Measurements from ENCODE around the gene MAIP1.

Gene MAIP1

GRCh38 chr2:199943373-199943772 lies 12.0 kb upstream of the MAIP1 start:
- no peak for DNase-seq (ENCODE audit: low read depth)
- H3K4me3 ChIP-seq (ENCODE audit: low read depth, low read length), result no peak overlapping the region

- no peak overlapping the region for H3K4me3 ChIP-seq (ENCODE audit: low read depth, low read length)
- no peak for DNase-seq (ENCODE audit: low read depth)
These were observed 9.2 kb upstream of the MAIP1 start for GRCh38 chr2:199946196-199946595.

- H3K4me3 ChIP-seq (ENCODE audit: low read depth, low read length), result no peak overlapping the region
- no peak for DNase-seq (ENCODE audit: low read depth)
These were observed 8.5 kb upstream of the MAIP1 start for GRCh38 chr2:199946836-199947235.

- H3K4me3 ChIP-seq (ENCODE audit: low read depth, low read length), result no peak overlapping the region
These were observed 5.0 kb upstream of the MAIP1 start for GRCh38 chr2:199950396-199950795.

GRCh38 chr2:199951023-199951422 lies 4.4 kb upstream of the MAIP1 start:
- H3K4me3 ChIP-seq (ENCODE audit: low read depth, low read length), result no peak overlapping the region
- DNase-seq (ENCODE audit: low read depth), result no peak

More at GRCh38 chr2:199950396-199950795, 5.0 kb upstream of the MAIP1 start:
- no peak for DNase-seq (ENCODE audit: low read depth)

- H3K4me3 ChIP-seq (ENCODE audit: low read depth, low read length), result peak overlapping the region; percentile 84
- no peak for DNase-seq (ENCODE audit: low read depth)
These were observed 409 bp upstream of the MAIP1 start for GRCh38 chr2:199955007-199955338.

- H3K4me3 ChIP-seq (ENCODE audit: low read depth, low read length), result peak overlapping the region; percentile 84
- no peak for DNase-seq (ENCODE audit: low read depth)
These were observed 639 bp downstream of the MAIP1 start for GRCh38 chr2:199956062-199956380.

GRCh38 chr2:199958014-199958413 lies 2.6 kb downstream of the MAIP1 start:
- no peak overlapping the region for H3K4me3 ChIP-seq (ENCODE audit: low read depth, low read length)
- DNase-seq (ENCODE audit: low read depth), result no peak

GRCh38 chr2:199962203-199962602 lies 6.8 kb downstream of the MAIP1 start:
- no peak overlapping the region for H3K4me3 ChIP-seq (ENCODE audit: low read depth, low read length)
- no peak for DNase-seq (ENCODE audit: low read depth)

- no peak for DNase-seq (ENCODE audit: low read depth)
- no peak overlapping the region for H3K4me3 ChIP-seq (ENCODE audit: low read depth, low read length)
These were observed 11.0 kb downstream of the MAIP1 start for GRCh38 chr2:199966405-199966804.

- H3K4me3 ChIP-seq (ENCODE audit: low read depth, low read length), result no peak overlapping the region
- DNase-seq (ENCODE audit: low read depth), result no peak
These were observed 11.6 kb downstream of the MAIP1 start for GRCh38 chr2:199966976-199967375.

GRCh38 chr2:199968126-199968525 lies 12.7 kb downstream of the MAIP1 start:
- no peak for DNase-seq (ENCODE audit: low read depth)
- H3K4me3 ChIP-seq (ENCODE audit: low read depth, low read length), result no peak overlapping the region

- no peak for DNase-seq (ENCODE audit: low read depth)
- no peak overlapping the region for H3K4me3 ChIP-seq (ENCODE audit: low read depth, low read length)
These were observed 16.8 kb downstream of the MAIP1 start for GRCh38 chr2:199972088-199972626.

GRCh38 chr2:199973703-199974102 lies 18.3 kb downstream of the MAIP1 start:
- H3K4me3 ChIP-seq (ENCODE audit: low read depth, low read length), result no peak overlapping the region
- DNase-seq (ENCODE audit: low read depth), result no peak

- H3K4me3 ChIP-seq (ENCODE audit: low read depth, low read length), result no peak overlapping the region
- DNase-seq (ENCODE audit: low read depth), result no peak
These were observed 20.0 kb downstream of the MAIP1 start for GRCh38 chr2:199975273-199975895.

GRCh38 chr2:199977984-199978415 lies 22.6 kb downstream of the MAIP1 start:
- H3K4me3 ChIP-seq (ENCODE audit: low read depth, low read length), result no peak overlapping the region
- peak; percentile 79 for DNase-seq (ENCODE audit: low read depth)

- no peak overlapping the region for H3K4me3 ChIP-seq (ENCODE audit: low read depth, low read length)
- no peak for DNase-seq (ENCODE audit: low read depth)
These were observed 24.0 kb downstream of the MAIP1 start for GRCh38 chr2:199979398-199979797.

GRCh38 chr2:199979832-199980628 lies 24.6 kb downstream of the MAIP1 start:
- DNase-seq (ENCODE audit: low read depth), result peak; percentile 48
- H3K4me3 ChIP-seq (ENCODE audit: low read depth, low read length), result peak overlapping the region; percentile 15

GRCh38 chr2:199982126-199982843 lies 26.9 kb downstream of the MAIP1 start:
- no peak overlapping the region for H3K4me3 ChIP-seq (ENCODE audit: low read depth, low read length)

GRCh38 chr2:199983534-199983933 lies 28.2 kb downstream of the MAIP1 start:
- H3K4me3 ChIP-seq (ENCODE audit: low read depth, low read length), result no peak overlapping the region
- no peak for DNase-seq (ENCODE audit: low read depth)

More at GRCh38 chr2:199982126-199982843, 26.9 kb downstream of the MAIP1 start:
- DNase-seq (ENCODE audit: low read depth), result no peak
